Aortic smooth muscle cell (primary cell): ENCODE results near the gene AMY2A. TPM values are rescaled to one million over a fixed set of nuclear protein-coding genes. Genes with fewer than 3 reads are reported as not detected.

Source experiments
- total RNA-seq: library from RNA; depleted of rRNA; stranded (reverse); fragments of >200 nt; gene quantifications from 2 replicates; pipeline ENCODE4 v1.2.3, GENCODE V29; 2014

AMY2A gene
- not detected in 2 replicates for total RNA-seq

DNA sequence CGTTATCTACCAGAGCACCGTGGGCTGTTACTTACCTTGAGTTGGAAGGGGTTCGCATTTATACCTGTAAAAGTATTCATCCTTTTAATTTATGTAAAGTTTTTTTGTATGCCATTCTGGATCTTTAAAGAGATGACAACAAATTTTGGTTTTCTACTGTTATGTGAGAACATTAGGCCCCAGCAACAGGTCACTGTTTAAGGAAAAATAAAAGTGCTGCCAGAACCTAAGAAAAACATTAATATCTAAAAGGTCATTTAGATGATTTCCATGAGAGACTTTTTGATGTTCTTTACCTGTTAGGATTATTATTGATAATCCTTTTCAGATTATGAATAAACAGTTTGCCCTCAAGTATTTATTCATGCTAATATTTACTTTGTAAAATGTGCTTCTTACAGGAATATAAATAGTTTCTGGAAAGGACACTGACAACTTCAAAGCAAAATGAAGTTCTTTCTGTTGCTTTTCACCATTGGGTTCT lies at the start of gene AMY2A:
AMY2A (plus strand) TSS at position 434 of the 484 bp plus-strand sequence; CDS start at position 448, 14 bp downstream.

GRCh38 chr1:103571289-103571688 lies 45.9 kb upstream of the AMY2A start, which contains the start of gene AMY2B:
Gene AMY2B (plus strand): TSS chr1:103571589. CDS start chr1:103571603, 14 bp downstream.

GRCh38 chr1:103655460-103655859 lies 38.2 kb downstream of the AMY2A start, which contains the start of gene AMY1A:
Gene AMY1A (plus strand): TSS chr1:103655760. CDS start chr1:103656331, 571 bp downstream.

Other genes with a start within 250 kb of the AMY2A start
- gene RNPC3, start 91.7 kb upstream of the AMY2A start, total RNA-seq: 3.8 and 5.2 TPM in 2 replicates
- 10.0 and 10.6 TPM in 2 replicates for gene AMY2B, start 45.8 kb upstream of the AMY2A start, total RNA-seq
- not detected in 2 replicates for gene AMY1A, start 38.3 kb downstream of the AMY2A start, total RNA-seq
- not detected in 2 replicates for gene AMY1B, start 78.8 kb downstream of the AMY2A start, total RNA-seq
- gene AMY1C, start 132.5 kb downstream of the AMY2A start, total RNA-seq: not detected in 2 replicates